ENCODE measurements around the gene CLEC12A.
A peak's percentile ranks its signal among the peaks of the same experiment; 100 is the strongest.

CLEC12A gene

GRCh38 chr12:9971181-9971580 is at the start of gene CLEC12A:
TSS of gene CLEC12A (plus strand) at chr12:9971409. CDS start at chr12:9971597, 188 bp downstream.
- H3K27me3 Mint-ChIP-seq: no peaks in the 10 kb centered on the region
- peaks cover 7% of the 10 kb centered on the region for H3K36me3 Mint-ChIP-seq
- no peak within 1 kb of the TSS for H3K27ac Mint-ChIP-seq
- no peaks in the 10 kb centered on the region for H3K4me1 Mint-ChIP-seq (ENCODE audit: low read depth)
- no peaks in the 10 kb centered on the region for H3K9me3 Mint-ChIP-seq (ENCODE audit: low read depth)
- no peak within 1 kb of the TSS for H3K4me3 Mint-ChIP-seq

GRCh38 chr12:9922429-9922828 is 48.8 kb upstream of the CLEC12A start:
- no peaks in the 10 kb centered on the region for H3K36me3 Mint-ChIP-seq
- no peak overlapping the region for H3K4me3 Mint-ChIP-seq
- H3K4me1 Mint-ChIP-seq (ENCODE audit: low read depth): peaks cover 18% of the 10 kb centered on the region
- no peak overlapping the region for H3K27ac Mint-ChIP-seq
- no peaks in the 10 kb centered on the region for H3K9me3 Mint-ChIP-seq (ENCODE audit: low read depth)
- H3K27me3 Mint-ChIP-seq: no peaks in the 10 kb centered on the region

- Mint-ChIP-seq H3K27ac (peak overlapping the region; percentile 46), H3K4me1 (ENCODE audit: low read depth) (peaks cover 18% of the 10 kb centered on the region), H3K36me3 (no peaks in the 10 kb centered on the region), H3K4me3 (peak overlapping the region; percentile 77), H3K27me3 (no peaks in the 10 kb centered on the region), H3K9me3 (ENCODE audit: low read depth) (no peaks in the 10 kb centered on the region)
These were observed 45.4 kb upstream of the CLEC12A start for GRCh38 chr12:9925705-9926393.

- no peaks in the 10 kb centered on the region for H3K36me3 Mint-ChIP-seq
- no peaks in the 10 kb centered on the region for H3K27me3 Mint-ChIP-seq
- no peaks in the 10 kb centered on the region for H3K9me3 Mint-ChIP-seq (ENCODE audit: low read depth)
- H3K4me1 Mint-ChIP-seq (ENCODE audit: low read depth): peaks cover 18% of the 10 kb centered on the region
- H3K27ac Mint-ChIP-seq: no peak overlapping the region
- H3K4me3 Mint-ChIP-seq: no peak overlapping the region
These were observed 44.3 kb upstream of the CLEC12A start for GRCh38 chr12:9926876-9927275.

- Mint-ChIP-seq H3K27ac (no peak overlapping the region), H3K27me3 (peaks cover 2% of the 10 kb centered on the region), H3K36me3 (no peaks in the 10 kb centered on the region), H3K9me3 (ENCODE audit: low read depth) (no peaks in the 10 kb centered on the region), H3K4me1 (ENCODE audit: low read depth) (peaks cover 5% of the 10 kb centered on the region), H3K4me3 (no peak overlapping the region)
These were observed 42.6 kb upstream of the CLEC12A start for GRCh38 chr12:9928607-9929006.

GRCh38 chr12:9931245-9931644 is 40.0 kb upstream of the CLEC12A start:
- no peak overlapping the region for H3K27ac Mint-ChIP-seq
- peaks cover 2% of the 10 kb centered on the region for H3K27me3 Mint-ChIP-seq
- no peaks in the 10 kb centered on the region for H3K36me3 Mint-ChIP-seq
- no peaks in the 10 kb centered on the region for H3K4me1 Mint-ChIP-seq (ENCODE audit: low read depth)
- no peaks in the 10 kb centered on the region for H3K9me3 Mint-ChIP-seq (ENCODE audit: low read depth)
- no peak overlapping the region for H3K4me3 Mint-ChIP-seq

- Mint-ChIP-seq H3K9me3 (ENCODE audit: low read depth) (no peaks in the 10 kb centered on the region), H3K4me3 (no peak within 1 kb of the TSS), H3K27me3 (peaks cover 2% of the 10 kb centered on the region), H3K36me3 (no peaks in the 10 kb centered on the region), H3K4me1 (ENCODE audit: low read depth) (no peaks in the 10 kb centered on the region), H3K27ac (no peak within 1 kb of the TSS)
These were observed 38.9 kb upstream of the CLEC12A start, which contains the start of gene CLEC2A for GRCh38 chr12:9932270-9932669. TSS of gene CLEC2A (minus strand) at chr12:9932370. CDS start at chr12:9932329, 41 bp downstream.

GRCh38 chr12:9933958-9934357 is 37.3 kb upstream of the CLEC12A start:
- Mint-ChIP-seq H3K27ac (no peak overlapping the region), H3K27me3 (peaks cover 2% of the 10 kb centered on the region), H3K36me3 (no peaks in the 10 kb centered on the region), H3K4me3 (no peak overlapping the region), H3K4me1 (ENCODE audit: low read depth) (no peaks in the 10 kb centered on the region), H3K9me3 (ENCODE audit: low read depth) (no peaks in the 10 kb centered on the region)

- no peaks in the 10 kb centered on the region for H3K9me3 Mint-ChIP-seq (ENCODE audit: low read depth)
- H3K4me3 Mint-ChIP-seq: no peak overlapping the region
- peaks cover 2% of the 10 kb centered on the region for H3K27me3 Mint-ChIP-seq
These were observed 36.2 kb upstream of the CLEC12A start for GRCh38 chr12:9935026-9935425.

GRCh38 chr12:9936591-9936990 is 34.6 kb upstream of the CLEC12A start:
- peaks cover 2% of the 10 kb centered on the region for H3K27me3 Mint-ChIP-seq
- H3K4me1 Mint-ChIP-seq (ENCODE audit: low read depth): peaks cover 1% of the 10 kb centered on the region
- no peak overlapping the region for H3K4me3 Mint-ChIP-seq
- no peaks in the 10 kb centered on the region for H3K36me3 Mint-ChIP-seq
- no peaks in the 10 kb centered on the region for H3K9me3 Mint-ChIP-seq (ENCODE audit: low read depth)
- H3K27ac Mint-ChIP-seq: no peak overlapping the region

More at GRCh38 chr12:9935026-9935425, 36.2 kb upstream of the CLEC12A start:
- no peaks in the 10 kb centered on the region for H3K4me1 Mint-ChIP-seq (ENCODE audit: low read depth)
- no peak overlapping the region for H3K27ac Mint-ChIP-seq
- no peaks in the 10 kb centered on the region for H3K36me3 Mint-ChIP-seq

- H3K27me3 Mint-ChIP-seq: no peaks in the 10 kb centered on the region
- no peak overlapping the region for H3K4me3 Mint-ChIP-seq
- no peak overlapping the region for H3K27ac Mint-ChIP-seq
- H3K9me3 Mint-ChIP-seq (ENCODE audit: low read depth): no peaks in the 10 kb centered on the region
- H3K36me3 Mint-ChIP-seq: no peaks in the 10 kb centered on the region
- peaks cover 10% of the 10 kb centered on the region for H3K4me1 Mint-ChIP-seq (ENCODE audit: low read depth)
These were observed 30.8 kb upstream of the CLEC12A start for GRCh38 chr12:9940375-9940774.

GRCh38 chr12:9941838-9942237 is 29.4 kb upstream of the CLEC12A start:
- no peak overlapping the region for H3K4me3 Mint-ChIP-seq

GRCh38 chr12:9943240-9943639 is 28.0 kb upstream of the CLEC12A start:
- Mint-ChIP-seq H3K4me1 (ENCODE audit: low read depth) (peaks cover 18% of the 10 kb centered on the region), H3K36me3 (no peaks in the 10 kb centered on the region), H3K9me3 (ENCODE audit: low read depth) (no peaks in the 10 kb centered on the region), H3K27ac (no peak overlapping the region), H3K27me3 (no peaks in the 10 kb centered on the region), H3K4me3 (peak overlapping the region; percentile 61)

More at GRCh38 chr12:9941838-9942237, 29.4 kb upstream of the CLEC12A start:
- Mint-ChIP-seq H3K36me3 (no peaks in the 10 kb centered on the region), H3K27ac (no peak overlapping the region), H3K9me3 (ENCODE audit: low read depth) (no peaks in the 10 kb centered on the region), H3K4me1 (ENCODE audit: low read depth) (peaks cover 10% of the 10 kb centered on the region), H3K27me3 (no peaks in the 10 kb centered on the region)

GRCh38 chr12:9944391-9944790 is 26.8 kb upstream of the CLEC12A start:
- H3K27ac Mint-ChIP-seq: no peak overlapping the region
- peak overlapping the region; percentile 5 for H3K4me3 Mint-ChIP-seq
- H3K9me3 Mint-ChIP-seq (ENCODE audit: low read depth): no peaks in the 10 kb centered on the region
- peaks cover 29% of the 10 kb centered on the region for H3K4me1 Mint-ChIP-seq (ENCODE audit: low read depth)
- H3K36me3 Mint-ChIP-seq: no peaks in the 10 kb centered on the region
- no peaks in the 10 kb centered on the region for H3K27me3 Mint-ChIP-seq

GRCh38 chr12:9947674-9948073 is 23.5 kb upstream of the CLEC12A start:
- peaks cover 49% of the 10 kb centered on the region for H3K4me1 Mint-ChIP-seq (ENCODE audit: low read depth)
- H3K36me3 Mint-ChIP-seq: no peaks in the 10 kb centered on the region
- no peak overlapping the region for H3K27ac Mint-ChIP-seq
- H3K9me3 Mint-ChIP-seq (ENCODE audit: low read depth): no peaks in the 10 kb centered on the region
- H3K4me3 Mint-ChIP-seq: no peak overlapping the region
- H3K27me3 Mint-ChIP-seq: no peaks in the 10 kb centered on the region
